Hindlimb muscle (tissue), 1 donor: ENCODE measurements around the gene FKBP5. TPM values are rescaled to one million over a fixed set of nuclear protein-coding genes. Genes with fewer than 3 reads are reported as not detected.
"Not testable (repeated sequence)": the region's sequence is repeated elsewhere in the genome, so short reads cannot be mapped to it uniquely, and the experiment has no call there.

Experiments
- DNase-seq: peaks from one replicate; pipeline ENCODE4 v3.0.0-alpha.2; 2013
- polyA plus RNA-seq: library from polyadenylated mRNA; unstranded; fragments of 120-200 nt; gene quantifications from one replicate; pipeline ENCODE4 v1.2.1, GENCODE V29; 2013; ENCODE audit not compliant: insufficient read length

The FKBP5 gene
- polyA plus RNA-seq = 14.5 TPM

- DNase-seq = peak; percentile 91
These were observed at the start of gene FKBP5 for GRCh38 chr6:35688605-35689322. Gene FKBP5 (minus strand): TSS chr6:35688915. CDS start chr6:35642824, 46,091 bp downstream.

- DNase-seq = peak; percentile 76
These were observed 48.9 kb upstream of the FKBP5 start for GRCh38 chr6:35737413-35738211.

GRCh38 chr6:35736982-35737412 is 48.3 kb upstream of the FKBP5 start, which contains the start of gene ARMC12:
Gene ARMC12 (plus strand): TSS chr6:35737032. CDS start chr6:35737109, 77 bp downstream.
- no peak for DNase-seq

GRCh38 chr6:35736253-35736894 is 47.7 kb upstream of the FKBP5 start:
- DNase-seq = peak; percentile 66

DNA sequence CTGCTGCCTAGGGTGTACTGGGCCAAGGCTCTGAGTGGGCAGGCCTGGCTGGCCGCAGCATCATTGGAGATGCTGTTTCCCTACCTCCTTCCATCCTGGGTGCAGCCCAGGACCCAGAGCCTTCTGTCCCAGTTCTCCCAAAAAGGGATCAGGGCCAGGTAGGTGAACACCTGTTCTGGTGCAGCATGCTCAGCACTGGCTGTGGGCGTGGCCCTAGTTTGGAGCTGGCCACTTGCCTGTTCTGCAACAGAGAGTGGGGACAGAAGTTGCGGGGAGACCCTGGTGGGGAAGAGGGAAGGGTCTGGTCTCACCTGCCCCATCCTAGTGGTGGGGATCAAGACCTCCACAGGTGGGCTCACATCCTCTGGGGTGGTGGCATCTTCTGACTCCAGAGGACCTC is 46.7 kb upstream of the FKBP5 start:
- DNase-seq = no peak

DNA sequence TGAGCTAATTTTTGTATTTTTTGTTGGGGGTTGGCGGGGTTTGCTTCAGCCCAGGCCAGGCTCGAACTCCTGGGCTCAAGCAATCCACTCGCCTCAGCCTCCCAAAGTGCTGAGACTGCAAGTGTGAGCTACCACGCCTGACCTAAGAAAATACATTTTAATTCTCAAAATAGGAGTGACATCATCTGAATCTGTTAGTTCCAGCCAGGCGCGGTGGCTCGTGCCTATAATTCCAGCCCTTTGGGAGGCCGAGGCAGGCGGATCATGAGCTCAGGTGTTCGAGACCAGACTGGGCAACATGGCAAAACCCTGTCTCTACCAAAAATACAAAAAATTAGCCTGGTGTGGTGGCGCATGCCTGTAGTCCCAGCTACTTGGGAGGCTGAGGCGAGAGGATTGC is 45.6 kb upstream of the FKBP5 start:
- DNase-seq = not testable (repeated sequence)

GRCh38 chr6:35733633-35734032 is 44.9 kb upstream of the FKBP5 start:
- no peak for DNase-seq

DNA sequence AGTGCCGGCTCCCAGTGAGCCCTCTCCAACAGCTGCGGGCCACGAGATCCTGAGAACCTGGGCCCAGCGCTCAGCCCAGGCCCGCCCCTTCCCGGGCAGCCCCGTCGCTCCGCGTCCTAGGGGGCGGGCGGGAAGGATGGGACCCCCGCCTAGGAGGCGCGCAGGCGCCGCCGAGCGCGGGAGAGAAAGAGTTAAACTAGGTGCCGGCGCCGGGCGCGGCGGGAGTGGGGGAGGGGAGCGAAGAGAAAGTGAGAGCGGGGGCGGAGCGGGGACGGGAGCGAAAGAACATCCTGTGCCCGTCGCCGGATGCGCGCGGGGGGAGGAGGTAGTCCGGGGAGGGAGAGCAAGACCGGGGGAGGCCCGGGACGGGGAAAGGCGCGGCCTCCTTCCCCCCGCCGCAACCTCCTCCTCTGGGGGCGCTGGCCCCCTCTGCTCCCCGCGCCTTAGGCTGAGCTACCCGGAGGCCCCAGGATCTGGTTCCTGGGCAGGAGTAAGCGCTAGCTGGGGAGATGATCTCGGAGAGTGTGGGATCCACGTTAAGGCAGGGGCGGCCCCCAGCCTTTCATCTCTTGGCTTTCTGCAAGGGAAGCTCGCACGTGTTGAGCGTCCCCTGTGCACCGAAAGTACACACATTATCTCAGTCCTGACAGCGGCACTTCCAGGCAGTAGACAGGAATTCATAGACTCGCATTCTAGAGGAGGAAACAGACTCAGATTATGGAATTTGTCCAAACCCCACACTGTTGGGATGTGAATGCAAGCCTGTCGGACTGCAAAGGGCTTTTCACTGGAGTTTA is 43.2 kb upstream of the FKBP5 start:
- DNase-seq = peak; percentile 92

DNA sequence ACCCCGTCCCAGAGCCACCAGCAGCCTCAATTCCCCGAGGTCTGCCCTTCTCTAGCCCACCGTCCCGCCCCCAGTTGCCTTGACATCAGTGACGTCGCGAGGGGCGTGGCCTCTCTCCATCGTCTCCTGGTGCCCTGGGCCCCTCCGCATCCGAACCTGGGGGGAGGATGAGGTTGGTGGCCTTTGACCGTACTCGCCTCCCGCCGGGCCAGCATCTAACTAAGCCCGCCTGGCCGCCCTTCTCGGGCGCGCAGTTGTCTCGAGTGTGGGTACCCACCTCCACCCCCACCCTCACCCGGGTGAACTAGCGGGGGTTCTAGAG is 42.7 kb upstream of the FKBP5 start:
- DNase-seq = peak; percentile 92

DNA sequence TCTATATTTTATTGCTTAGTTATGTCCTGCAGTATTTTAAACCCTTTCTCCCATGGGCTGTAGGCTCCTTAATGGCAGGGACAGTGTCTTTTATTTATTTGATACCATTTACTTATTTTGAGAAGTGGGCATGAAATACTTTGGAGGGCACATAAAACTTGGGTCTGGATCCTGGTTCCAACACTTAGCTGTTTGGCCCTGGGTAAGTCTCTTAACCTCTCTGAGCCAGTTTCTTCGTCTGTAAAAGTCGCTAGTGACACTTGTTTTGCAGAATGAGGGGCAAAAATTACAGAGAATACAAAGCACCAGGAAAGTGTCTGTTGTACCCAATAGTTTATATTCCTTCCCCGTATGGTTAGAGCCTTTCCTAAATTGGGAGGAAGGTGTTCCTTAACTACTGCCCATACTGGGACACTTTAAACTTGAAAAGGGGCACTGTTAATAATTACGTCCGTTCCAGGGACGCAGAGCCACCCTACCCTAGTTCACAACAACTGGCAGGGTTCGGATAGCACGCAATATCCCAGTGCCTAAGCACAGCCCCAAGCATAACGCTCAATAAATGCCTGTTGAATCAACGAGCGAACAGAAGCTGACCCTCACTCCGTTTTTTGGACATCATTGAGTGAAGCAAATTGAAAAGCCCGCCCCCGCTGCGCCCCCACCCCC is 42.2 kb upstream of the FKBP5 start:
- no peak for DNase-seq

- no peak for DNase-seq
These were observed 41.0 kb upstream of the FKBP5 start for GRCh38 chr6:35729722-35730121.

GRCh38 chr6:35728683-35729678 is 40.3 kb upstream of the FKBP5 start:
- no peak for DNase-seq

- DNase-seq = peak; percentile 88
These were observed 39.4 kb upstream of the FKBP5 start for GRCh38 chr6:35727935-35728682.

DNA sequence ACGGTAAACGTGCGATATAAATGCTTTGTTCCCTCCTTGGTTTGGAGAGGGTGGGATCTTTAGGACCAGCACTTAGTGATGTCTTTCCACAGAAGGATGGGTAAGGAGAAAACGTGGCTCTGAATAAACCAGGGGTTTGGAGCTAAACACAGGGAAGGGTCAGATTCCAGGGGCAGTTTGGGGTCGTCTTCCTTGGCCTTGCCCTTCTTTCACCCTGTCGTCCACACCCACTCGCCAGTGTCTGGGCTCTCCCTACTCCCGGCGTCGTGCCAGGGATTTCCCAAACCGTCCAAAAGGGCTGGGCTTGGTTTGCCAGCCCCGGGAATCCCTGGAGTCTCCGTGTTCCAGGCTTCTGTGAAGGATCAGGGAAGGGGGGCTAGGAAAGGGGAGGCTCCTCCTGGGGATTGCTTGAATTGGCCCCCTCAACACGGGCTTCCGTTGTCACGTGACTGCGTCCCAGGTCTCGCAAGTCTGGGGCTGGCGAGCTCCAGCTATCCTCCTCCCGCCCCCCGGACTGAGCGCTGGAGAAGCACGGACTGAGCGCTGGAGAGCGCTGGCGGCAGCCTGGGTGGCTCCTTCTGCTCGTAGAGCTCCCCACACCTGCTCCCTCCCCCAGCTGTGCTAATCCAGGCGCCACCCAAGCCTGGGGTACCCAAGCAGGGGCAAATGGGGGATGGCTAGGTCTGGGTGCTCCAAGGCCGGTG is 38.7 kb upstream of the FKBP5 start:
- peak; percentile 84 for DNase-seq

DNA sequence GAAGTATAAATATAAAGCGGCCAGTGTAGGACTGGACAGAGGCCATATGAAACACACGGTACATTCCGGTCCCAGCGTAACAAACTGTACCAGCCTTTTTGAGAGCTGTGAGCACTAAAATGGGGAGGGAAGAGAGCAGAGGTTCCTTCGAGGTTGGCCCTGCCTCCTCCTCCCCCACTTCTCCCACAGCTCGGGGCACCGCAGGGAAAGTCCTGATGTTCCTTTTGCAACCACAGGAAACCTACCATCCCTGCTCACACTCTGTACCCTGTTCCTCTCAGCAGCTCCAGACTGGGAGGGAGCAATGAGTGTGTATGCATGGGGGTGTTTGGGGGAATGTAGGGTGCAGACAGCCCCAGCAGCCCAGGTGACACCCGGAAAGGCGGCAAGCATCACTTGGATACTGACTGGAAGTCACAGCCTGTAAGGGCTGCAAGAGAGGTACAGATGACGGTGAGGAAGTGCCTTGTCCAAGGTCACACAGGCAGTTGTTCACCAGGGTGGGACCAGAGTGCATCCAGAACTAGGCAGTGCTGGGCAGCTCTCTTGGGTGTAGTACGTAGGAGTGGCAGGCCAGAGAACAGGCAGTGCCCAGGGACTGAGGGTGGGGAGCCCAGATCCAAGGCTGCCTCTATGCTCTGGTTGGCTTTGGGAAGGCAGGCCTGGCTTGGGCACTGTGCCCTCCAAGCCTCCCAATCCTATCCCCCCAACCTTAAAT is 37.2 kb upstream of the FKBP5 start:
- DNase-seq = no peak

DNA sequence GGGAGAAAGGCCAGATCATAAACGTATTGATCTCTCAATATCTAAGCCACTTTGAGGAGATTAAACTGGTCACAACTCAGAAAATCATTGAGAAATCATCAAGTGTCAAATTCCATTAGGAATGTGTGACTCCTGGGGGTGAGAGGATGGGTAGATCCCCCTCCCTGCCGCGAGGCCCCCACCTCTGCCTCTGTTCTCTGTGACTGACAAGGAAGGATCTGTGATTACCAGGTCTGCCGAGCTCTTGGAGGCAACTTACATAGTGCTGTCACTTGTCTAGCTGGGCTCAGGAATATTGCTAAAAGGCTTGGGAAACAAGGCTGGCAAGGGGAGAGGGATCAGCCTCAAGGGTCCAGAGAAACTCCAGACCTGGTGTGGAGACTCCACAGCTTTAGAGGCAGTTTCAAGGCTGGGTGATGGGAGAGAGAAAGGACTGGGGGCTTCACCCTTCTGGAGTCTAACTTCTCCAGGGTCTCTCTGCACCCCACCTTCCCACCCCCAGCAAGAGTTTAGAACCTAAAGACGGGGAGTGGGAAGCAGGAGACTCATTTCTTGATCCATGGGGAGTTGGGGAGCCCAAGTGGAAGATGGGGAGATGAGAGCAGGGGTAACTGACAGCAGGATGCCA is 36.5 kb upstream of the FKBP5 start:
- DNase-seq = no peak

GRCh38 chr6:35724471-35724870 is 35.8 kb upstream of the FKBP5 start:
- DNase-seq = no peak

DNA sequence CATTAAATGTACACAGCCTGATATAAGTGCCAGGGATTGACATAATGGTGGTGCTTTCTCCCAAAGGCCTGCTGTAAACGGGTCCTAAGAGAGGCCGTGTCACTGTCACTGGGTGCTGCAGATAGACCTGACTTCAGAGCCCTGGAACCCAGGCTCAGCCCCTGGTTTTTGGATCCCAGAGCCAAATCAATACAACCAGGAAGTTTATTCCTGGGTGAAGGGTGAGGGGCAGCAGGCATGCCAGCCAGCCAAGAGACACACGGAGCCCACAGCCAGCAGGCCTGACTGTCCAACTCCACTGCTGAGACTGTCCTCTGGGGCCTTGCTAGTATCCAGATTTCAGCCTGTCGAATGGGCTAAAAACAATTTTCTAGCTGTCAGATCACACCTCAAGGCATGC is 35.3 kb upstream of the FKBP5 start:
- DNase-seq = no peak
